Liver (tissue), 9 donors: ENCODE measurements around the gene DOC2B. TPM values are rescaled to one million over a fixed set of nuclear protein-coding genes. Genes with fewer than 3 reads are reported as not detected.
A peak's percentile ranks its signal among the peaks of the same experiment; 100 is the strongest.

Source experiments
- DNase-seq: peaks from one replicate; pipeline ENCODE4 v3.0.0-alpha.2; 2017; ENCODE audit warnings: low spot score
- H3K27ac ChIP-seq, 2 donors: one replicate each; pipeline ENCODE4 v1.7.0; 2013; ENCODE audit warnings: inconsistent platforms in 2 of 2, low read length in 2 of 2, control low read depth in 1 of 2, low read depth in 1 of 2, mild to moderate bottlenecking in 1 of 2
- H3K27me3 ChIP-seq, 4 donors: one replicate each; pipeline versions ENCODE4 v1.6.1 to v1.7.0; 2013; ENCODE audit warnings: low read length in 3 of 4, inconsistent platforms in 1 of 4, mild to moderate bottlenecking in 1 of 4, moderate library complexity in 1 of 4; ENCODE audit not compliant: control insufficient read depth in 4 of 4, insufficient read depth in 4 of 4
- H3K36me3 ChIP-seq, 4 donors: one replicate each; pipeline versions ENCODE4 v1.6.1 to v1.7.0; 2013; ENCODE audit warnings: low read length in 3 of 4, mild to moderate bottlenecking in 3 of 4, low read depth in 1 of 4, moderate library complexity in 1 of 4; ENCODE audit not compliant: control insufficient read depth in 4 of 4, insufficient read depth in 3 of 4
- H3K4me1 ChIP-seq, 4 donors: one replicate each; pipeline versions ENCODE4 v1.6.1 to v1.7.0; 2013; ENCODE audit warnings: low read length in 3 of 4, mild to moderate bottlenecking in 3 of 4, moderate library complexity in 1 of 4; ENCODE audit not compliant: control insufficient read depth in 4 of 4, insufficient read depth in 4 of 4
- H3K4me3 ChIP-seq, 3 donors: one replicate each; pipeline versions ENCODE4 v1.6.1 to v1.7.0; 2013; ENCODE audit warnings: low read length in 3 of 3, control low read depth in 1 of 3, low read depth in 1 of 3, mild to moderate bottlenecking in 1 of 3
- H3K9ac ChIP-seq, 2 donors: one replicate each; pipeline ENCODE4 v1.7.0; 2013; ENCODE audit warnings: low read length in 2 of 2, mild to moderate bottlenecking in 2 of 2, moderate library complexity in 2 of 2, control low read depth in 1 of 2, low read depth in 1 of 2
- H3K9me3 ChIP-seq, 4 donors: one replicate each; pipeline versions ENCODE4 v1.6.1 to v1.7.0; 2013; ENCODE audit warnings: low read length in 3 of 4; ENCODE audit not compliant: control insufficient read depth in 4 of 4
- EGR1 ChIP-seq, 2 donors: IDR thresholded peaks; 2 replicates each; pipeline ENCODE4 v1.6.1; 2016 to 2018; ENCODE audit warnings: antibody characterized with exemption in 2 of 2, low read depth in 2 of 2
- FOXA1 ChIP-seq: IDR thresholded peaks from 2 replicates; pipeline ENCODE4 v1.6.1; 2016; ENCODE audit warnings: antibody characterized with exemption
- FOXA2 ChIP-seq: IDR thresholded peaks from 2 replicates; pipeline ENCODE4 v1.6.1; 2016; ENCODE audit warnings: antibody characterized with exemption
- HNF4A ChIP-seq, 2 donors: conservative IDR thresholded peaks; 2 replicates each; pipeline ENCODE4 v1.6.1; 2016; ENCODE audit warnings: antibody characterized with exemption in 2 of 2, mild to moderate bottlenecking in 2 of 2
- HNF4G ChIP-seq: IDR thresholded peaks from 2 replicates; pipeline ENCODE4 v1.6.1; 2016; ENCODE audit warnings: antibody characterized with exemption
- NR2F2 ChIP-seq: IDR thresholded peaks from 2 replicates; pipeline ENCODE4 v1.6.1; 2016; ENCODE audit warnings: antibody characterized with exemption
- RAD21 ChIP-seq, 2 donors: IDR thresholded peaks; 2 replicates each; pipeline ENCODE4 v1.6.1; 2016; ENCODE audit warnings: antibody characterized with exemption in 2 of 2, mild to moderate bottlenecking in 2 of 2
- RXRA ChIP-seq, 2 donors: IDR thresholded peaks; 2 replicates each; pipeline ENCODE4 v1.6.1; 2017 to 2018; ENCODE audit warnings: antibody characterized with exemption in 2 of 2, mild to moderate bottlenecking in 1 of 2
- SP1 ChIP-seq: IDR thresholded peaks from 2 replicates; pipeline ENCODE4 v1.6.1; 2018; ENCODE audit warnings: antibody characterized with exemption, mild to moderate bottlenecking
- WGBS: extraction: QIAGEN DNeasy Blood & Tissue Kit; methylation state at CpG from one replicate; pipeline ENCODE4 v1.1.7; 2013; 5-methylcytosine and 5-hydroxymethylcytosine counted together
- polyA plus RNA-seq, 2 donors: library from polyadenylated mRNA; stranded (reverse) in 1 of 2; unstranded in 1 of 2; fragments of 200-250 nt in 1 of 2; fragments of >200 nt in 1 of 2; fragmentation: Nextera tagmentation in 1 of 2; extraction: Ambion mirVana in 1 of 2; gene quantifications; one replicate each; pipeline versions ENCODE4 v1.2.1 to v1.2.3, GENCODE V29; 2013 to 2015
- total RNA-seq, 2 donors: library from RNA; depleted of rRNA; stranded (reverse); fragments of >200 nt; gene quantifications; one replicate each; pipeline ENCODE4 v1.2.3, GENCODE V29; 2014
- TF ChIP-seq, protein P1 (sequence below): fragments of 150-350 bp; IDR thresholded peaks from 2 replicates; pipeline ENCODE4 v1.5.1; 2017; ENCODE audit warnings: improper control_type of control experiment, low read depth, low read length; ENCODE audit not compliant: missing input control
- TF ChIP-seq, protein P2 (sequence below): IDR thresholded peaks from 2 replicates; pipeline ENCODE4 v1.6.1; 2016; ENCODE audit warnings: antibody characterized with exemption
- TF ChIP-seq, protein P3 (sequence below): IDR thresholded peaks from 2 replicates; pipeline ENCODE4 v1.6.1; 2016; ENCODE audit warnings: antibody characterized with exemption, mild to moderate bottlenecking
- TF ChIP-seq, protein P4 (sequence below): IDR thresholded peaks from 2 replicates; pipeline ENCODE4 v1.6.1; 2016; ENCODE audit warnings: antibody characterized with exemption
- donor health status: healthy.
- donor health status: healthy.
- donor health status: healthy.
- donor health status: healthy.
- donor health status: healthy.

DOC2B gene
- total and polyA plus RNA-seq, 4 donors, result 0.08 to 1.0 (median 0.61) TPM

DNA sequence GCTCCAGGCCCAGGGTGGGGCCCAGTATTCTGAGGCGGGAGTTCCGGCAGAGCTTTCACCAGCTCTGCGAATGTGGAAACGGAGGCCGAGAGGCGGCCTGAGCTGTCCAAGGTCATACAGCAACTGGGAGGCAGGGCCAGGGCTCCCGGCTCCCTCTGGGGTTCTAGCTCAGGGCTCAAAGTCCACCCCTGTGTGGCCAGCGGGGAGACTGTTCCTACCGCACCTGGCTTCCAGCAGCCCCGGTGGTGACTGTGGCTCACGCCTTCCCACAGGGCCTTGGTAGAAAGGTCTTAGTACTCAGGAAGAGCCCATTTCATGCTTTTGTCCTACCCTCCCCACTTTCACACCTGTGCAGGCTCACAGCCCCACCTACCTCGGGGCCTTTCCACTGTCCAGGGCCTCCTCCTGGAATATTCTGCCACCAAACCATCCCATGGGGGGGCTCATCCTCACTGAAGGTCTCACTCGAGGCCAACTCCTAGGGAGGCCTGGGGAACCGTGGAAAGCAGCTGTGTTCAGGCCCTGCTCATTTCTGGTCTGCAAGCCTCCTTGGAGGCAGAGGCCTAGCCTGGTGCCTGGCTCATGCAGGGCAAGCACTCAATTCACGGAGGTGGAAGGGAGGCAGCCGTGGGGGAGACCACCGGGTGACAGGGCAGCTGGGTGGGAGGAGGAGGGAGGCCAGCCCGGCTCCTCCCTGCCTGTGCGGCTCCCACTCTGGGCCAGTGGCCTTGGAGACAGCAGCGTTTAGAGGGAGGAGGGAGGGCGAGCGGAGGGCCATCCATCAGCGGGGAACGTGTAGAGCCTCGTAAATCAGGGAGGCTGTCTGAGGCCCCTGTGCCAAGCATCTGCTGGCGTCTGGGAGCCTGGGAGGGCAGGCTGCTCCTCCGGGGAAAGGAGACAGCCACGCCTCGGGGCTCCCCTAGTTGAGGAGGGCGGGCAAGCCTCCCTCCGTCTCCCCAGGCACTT is 12.7 kb upstream of the DOC2B start:
- Histone ChIP-seq H3K27ac (no peak overlapping the region), H3K9me3 (no peaks in the 10 kb centered on the region), H3K36me3 (no peaks in the 10 kb centered on the region), H3K4me1 (no peaks in the 10 kb centered on the region), H3K27me3 (no peaks in the 10 kb centered on the region), H3K4me3 (no peak overlapping the region), H3K9ac (no peak overlapping the region)
- WGBS, result 81% methylated on average over 31 of the region's 31 CpGs
- TF ChIP-seq SP1 (peak; percentile 58), FOXA1 (no peak), HNF4A (conservative IDR thresholded peaks at IDR 0.05) (peak in 1 of 2 donors; percentile 72), RAD21 (IDR thresholded peaks at IDR 0.05) (peak in 1 of 2 donors; percentile 7)
- DNase-seq, result no peak

DNA sequence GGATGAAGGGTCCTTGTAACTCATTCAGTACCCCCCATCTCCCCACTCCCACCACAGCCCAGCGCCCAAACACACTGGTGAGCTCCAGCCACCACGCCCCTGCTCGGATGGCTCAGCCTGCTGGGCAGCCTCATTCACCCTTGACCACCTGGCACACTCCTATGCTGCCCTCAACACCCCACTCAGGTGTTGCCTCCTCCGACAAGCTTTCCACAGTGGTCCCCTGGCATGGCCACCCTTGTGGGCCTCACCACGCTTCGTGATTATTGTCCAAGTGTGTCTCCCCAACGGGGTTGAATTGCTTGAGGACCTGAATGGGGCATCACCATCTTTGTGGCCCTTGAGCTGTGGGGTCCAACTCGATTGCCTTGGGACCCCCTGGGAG is 12.0 kb upstream of the DOC2B start:
- Histone ChIP-seq H3K4me1 (no peaks in the 10 kb centered on the region), H3K36me3 (no peaks in the 10 kb centered on the region), H3K4me3 (no peak overlapping the region), H3K9ac (no peak overlapping the region), H3K27me3 (no peaks in the 10 kb centered on the region), H3K9me3 (no peaks in the 10 kb centered on the region), H3K27ac (no peak overlapping the region)
- DNase-seq, result no peak
- TF ChIP-seq, protein P1, sequence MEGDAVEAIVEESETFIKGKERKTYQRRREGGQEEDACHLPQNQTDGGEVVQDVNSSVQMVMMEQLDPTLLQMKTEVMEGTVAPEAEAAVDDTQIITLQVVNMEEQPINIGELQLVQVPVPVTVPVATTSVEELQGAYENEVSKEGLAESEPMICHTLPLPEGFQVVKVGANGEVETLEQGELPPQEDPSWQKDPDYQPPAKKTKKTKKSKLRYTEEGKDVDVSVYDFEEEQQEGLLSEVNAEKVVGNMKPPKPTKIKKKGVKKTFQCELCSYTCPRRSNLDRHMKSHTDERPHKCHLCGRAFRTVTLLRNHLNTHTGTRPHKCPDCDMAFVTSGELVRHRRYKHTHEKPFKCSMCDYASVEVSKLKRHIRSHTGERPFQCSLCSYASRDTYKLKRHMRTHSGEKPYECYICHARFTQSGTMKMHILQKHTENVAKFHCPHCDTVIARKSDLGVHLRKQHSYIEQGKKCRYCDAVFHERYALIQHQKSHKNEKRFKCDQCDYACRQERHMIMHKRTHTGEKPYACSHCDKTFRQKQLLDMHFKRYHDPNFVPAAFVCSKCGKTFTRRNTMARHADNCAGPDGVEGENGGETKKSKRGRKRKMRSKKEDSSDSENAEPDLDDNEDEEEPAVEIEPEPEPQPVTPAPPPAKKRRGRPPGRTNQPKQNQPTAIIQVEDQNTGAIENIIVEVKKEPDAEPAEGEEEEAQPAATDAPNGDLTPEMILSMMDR, result no peak
- TF ChIP-seq, protein P2, sequence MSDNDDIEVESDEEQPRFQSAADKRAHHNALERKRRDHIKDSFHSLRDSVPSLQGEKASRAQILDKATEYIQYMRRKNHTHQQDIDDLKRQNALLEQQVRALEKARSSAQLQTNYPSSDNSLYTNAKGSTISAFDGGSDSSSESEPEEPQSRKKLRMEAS, result no peak
- no peak for TF ChIP-seq EGR1 (IDR thresholded peaks at IDR 0.05; ENCODE audit: low read depth in 2 of 2)
- no peak for TF ChIP-seq FOXA2
- no peak for TF ChIP-seq RAD21 (IDR thresholded peaks at IDR 0.05)
- TF ChIP-seq HNF4A (conservative IDR thresholded peaks at IDR 0.05), result no peak
- TF ChIP-seq, protein P3, sequence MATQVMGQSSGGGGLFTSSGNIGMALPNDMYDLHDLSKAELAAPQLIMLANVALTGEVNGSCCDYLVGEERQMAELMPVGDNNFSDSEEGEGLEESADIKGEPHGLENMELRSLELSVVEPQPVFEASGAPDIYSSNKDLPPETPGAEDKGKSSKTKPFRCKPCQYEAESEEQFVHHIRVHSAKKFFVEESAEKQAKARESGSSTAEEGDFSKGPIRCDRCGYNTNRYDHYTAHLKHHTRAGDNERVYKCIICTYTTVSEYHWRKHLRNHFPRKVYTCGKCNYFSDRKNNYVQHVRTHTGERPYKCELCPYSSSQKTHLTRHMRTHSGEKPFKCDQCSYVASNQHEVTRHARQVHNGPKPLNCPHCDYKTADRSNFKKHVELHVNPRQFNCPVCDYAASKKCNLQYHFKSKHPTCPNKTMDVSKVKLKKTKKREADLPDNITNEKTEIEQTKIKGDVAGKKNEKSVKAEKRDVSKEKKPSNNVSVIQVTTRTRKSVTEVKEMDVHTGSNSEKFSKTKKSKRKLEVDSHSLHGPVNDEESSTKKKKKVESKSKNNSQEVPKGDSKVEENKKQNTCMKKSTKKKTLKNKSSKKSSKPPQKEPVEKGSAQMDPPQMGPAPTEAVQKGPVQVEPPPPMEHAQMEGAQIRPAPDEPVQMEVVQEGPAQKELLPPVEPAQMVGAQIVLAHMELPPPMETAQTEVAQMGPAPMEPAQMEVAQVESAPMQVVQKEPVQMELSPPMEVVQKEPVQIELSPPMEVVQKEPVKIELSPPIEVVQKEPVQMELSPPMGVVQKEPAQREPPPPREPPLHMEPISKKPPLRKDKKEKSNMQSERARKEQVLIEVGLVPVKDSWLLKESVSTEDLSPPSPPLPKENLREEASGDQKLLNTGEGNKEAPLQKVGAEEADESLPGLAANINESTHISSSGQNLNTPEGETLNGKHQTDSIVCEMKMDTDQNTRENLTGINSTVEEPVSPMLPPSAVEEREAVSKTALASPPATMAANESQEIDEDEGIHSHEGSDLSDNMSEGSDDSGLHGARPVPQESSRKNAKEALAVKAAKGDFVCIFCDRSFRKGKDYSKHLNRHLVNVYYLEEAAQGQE, result no peak
- no peak for TF ChIP-seq RXRA (IDR thresholded peaks at IDR 0.05)
- TF ChIP-seq, protein P4, sequence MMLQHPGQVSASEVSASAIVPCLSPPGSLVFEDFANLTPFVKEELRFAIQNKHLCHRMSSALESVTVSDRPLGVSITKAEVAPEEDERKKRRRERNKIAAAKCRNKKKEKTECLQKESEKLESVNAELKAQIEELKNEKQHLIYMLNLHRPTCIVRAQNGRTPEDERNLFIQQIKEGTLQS, result no peak
- no peak for TF ChIP-seq FOXA1
- TF ChIP-seq HNF4G, result no peak
- TF ChIP-seq NR2F2, result no peak
- WGBS, result 95% methylated on average over 8 of the region's 8 CpGs
